C4-2B (cell line): ENCODE results near the gene NCKAP5.

Experiments used
- H3K27ac ChIP-seq: fragments of 450-650 bp; 2 replicates; pipeline ENCODE4 v1.5.1; 2017
- CTCF ChIP-seq: fragments of 450-650 bp; conservative IDR thresholded peaks from 2 replicates; pipeline ENCODE4 v1.5.1; 2017; ENCODE audit warnings: mild to moderate bottlenecking
- ZFX ChIP-seq: fragments of 450-650 bp; IDR thresholded peaks from 2 replicates; pipeline ENCODE4 v1.6.1; 2017

The NCKAP5 gene

DNA sequence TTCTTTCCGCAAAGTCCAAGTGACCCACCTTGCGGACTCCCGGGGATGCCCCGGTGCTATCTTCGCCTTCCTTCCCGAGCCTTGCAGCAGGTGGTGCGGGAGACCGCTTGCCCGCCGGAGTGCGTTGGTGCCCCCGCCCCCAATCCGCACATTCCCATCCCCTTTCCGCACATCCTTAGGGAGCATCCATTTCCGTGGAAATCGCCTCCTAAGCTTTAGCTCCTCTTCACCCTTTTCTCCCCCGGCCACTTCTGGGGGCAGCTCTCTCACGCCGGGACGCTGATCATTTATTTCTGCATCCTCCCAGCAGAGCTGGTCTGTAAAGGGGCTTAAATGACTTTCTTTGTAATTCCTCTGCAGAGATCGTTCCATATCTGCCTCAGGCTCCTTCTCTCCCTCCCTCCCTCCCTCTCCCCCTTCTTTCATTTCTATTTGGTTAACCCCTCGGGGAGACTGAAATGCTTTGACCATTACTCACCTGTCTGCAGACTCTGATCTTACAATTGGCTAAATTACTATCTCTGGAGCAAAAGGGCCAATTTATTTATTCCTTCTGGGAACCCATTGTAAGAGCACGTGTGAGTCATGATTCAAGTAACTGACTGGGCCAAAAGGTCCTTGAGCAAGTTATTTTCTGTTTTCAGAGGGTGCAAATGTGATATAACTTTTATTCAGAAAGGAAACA lies 897.0 kb downstream of the NCKAP5 start:
- no peak overlapping the region for H3K27ac ChIP-seq

DNA sequence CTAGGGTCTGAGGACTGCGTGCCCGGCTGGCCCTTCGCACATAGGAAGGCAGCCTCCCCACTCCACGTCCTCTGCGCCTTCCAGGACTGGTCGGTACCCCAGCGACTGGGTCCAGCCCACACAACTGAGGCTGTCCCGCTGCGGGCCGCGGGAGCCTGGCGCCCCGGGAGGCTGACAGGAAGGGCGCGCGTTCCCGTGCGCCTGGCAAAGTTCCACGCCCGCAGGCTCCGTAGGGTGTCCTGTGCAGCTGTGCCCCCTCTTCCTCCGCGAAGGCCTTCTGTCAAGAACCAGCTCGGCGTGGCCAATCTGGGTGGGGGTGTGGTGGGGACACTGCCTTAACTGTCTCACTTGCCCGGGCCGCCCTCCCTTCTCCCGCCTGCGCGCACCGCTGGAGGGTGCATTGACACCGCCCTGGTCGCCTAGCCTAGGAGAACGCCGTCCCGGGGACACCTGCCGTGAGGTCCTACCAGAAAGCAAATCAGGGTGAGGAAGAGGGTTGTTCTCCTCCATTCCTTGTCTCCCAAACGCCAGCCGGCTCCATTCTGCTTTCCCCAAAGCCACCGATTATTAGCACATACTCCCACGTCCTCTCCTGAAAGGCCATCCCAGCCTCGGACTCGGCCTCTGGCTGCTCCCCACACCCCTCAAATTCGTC lies 897.6 kb downstream of the NCKAP5 start:
- H3K27ac ChIP-seq, result no peak overlapping the region

More for the DNA sequence above, 897.0 kb downstream of the NCKAP5 start:
- TF ChIP-seq CTCF (no peak), ZFX (no peak)

GRCh38 chr2:132669908-132670495 lies 898.3 kb downstream of the NCKAP5 start, which contains the start of gene LYPD1:
Gene LYPD1, minus strand, starts transcription at chr2:132670205. Its CDS starts 273 bp downstream, at chr2:132669932.
- no peak for TF ChIP-seq CTCF
- no peak for TF ChIP-seq ZFX
- H3K27ac ChIP-seq, result no peak within 1 kb of the TSS

More for the DNA sequence above, 897.6 kb downstream of the NCKAP5 start:
- TF ChIP-seq ZFX (no peak), CTCF (no peak)

- TF ChIP-seq ZFX (no peak), CTCF (no peak)
- no peak overlapping the region for H3K27ac ChIP-seq
Measured at GRCh38 chr2:132668987-132669907, 899.0 kb downstream of the NCKAP5 start.

DNA sequence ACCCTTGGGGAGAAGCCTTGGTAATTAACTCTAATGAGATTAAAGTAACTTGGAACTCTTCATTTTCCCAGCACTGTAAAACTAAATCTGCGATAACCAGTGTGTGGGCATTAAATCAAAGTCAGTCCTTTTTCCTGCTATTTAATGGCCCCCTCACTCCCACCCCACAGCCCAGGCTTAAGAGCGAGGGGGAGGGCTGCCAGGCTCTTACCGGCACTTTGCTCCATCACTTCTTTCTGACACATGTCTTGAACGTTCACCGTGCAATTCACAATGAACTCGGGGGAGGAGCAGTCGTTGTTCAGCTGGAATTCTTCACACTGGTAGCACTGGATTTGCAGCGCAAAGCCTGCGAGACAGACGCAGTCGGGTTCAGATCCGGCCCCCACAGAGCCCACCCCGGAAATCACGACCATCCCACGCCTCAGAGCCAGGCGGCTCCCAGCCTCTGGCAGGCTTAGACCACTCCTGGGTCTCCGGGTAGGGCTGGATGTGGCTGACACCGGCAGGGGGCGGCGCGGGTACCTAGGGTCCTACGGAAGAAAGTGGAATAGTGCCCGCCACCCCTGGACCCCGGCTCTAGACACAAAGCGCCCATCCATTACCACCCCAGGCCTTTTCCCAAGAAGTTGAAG lies 900.0 kb downstream of the NCKAP5 start:
- no peak overlapping the region for H3K27ac ChIP-seq
- TF ChIP-seq ZFX (no peak), CTCF (no peak)

DNA sequence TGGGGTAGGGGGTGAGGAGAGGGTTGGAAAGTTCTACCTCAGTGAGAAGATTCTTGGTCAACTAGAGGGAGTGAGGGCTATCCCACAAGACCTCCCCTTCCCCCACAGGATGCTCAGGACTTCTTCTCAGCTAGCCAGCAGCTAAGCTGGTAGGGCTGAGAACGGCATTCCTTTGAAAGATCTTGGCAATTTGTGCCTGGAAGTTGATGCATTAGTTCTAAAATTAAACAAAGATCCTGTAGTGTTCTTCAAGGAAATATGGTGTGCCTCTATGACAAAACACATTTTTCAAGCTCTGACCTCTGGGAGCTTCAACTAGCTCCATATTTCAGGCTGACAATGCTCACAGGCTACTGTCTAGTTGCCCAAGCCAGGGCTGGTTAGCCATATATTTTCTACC lies 900.6 kb downstream of the NCKAP5 start:
- TF ChIP-seq CTCF (no peak), ZFX (no peak)

More for the DNA sequence above, 900.6 kb downstream of the NCKAP5 start:
- no peak overlapping the region for H3K27ac ChIP-seq
